GM15510 (cell line): ENCODE measurements around the gene CEP44.

Source experiments
- POLR2A ChIP-seq: IDR thresholded peaks from 3 replicates; pipeline ENCODE4 v1.6.1; 2011; ENCODE audit warnings: borderline replicate concordance; ENCODE audit not compliant: insufficient read length; ENCODE audit errors: extremely low read depth

Gene CEP44

DNA sequence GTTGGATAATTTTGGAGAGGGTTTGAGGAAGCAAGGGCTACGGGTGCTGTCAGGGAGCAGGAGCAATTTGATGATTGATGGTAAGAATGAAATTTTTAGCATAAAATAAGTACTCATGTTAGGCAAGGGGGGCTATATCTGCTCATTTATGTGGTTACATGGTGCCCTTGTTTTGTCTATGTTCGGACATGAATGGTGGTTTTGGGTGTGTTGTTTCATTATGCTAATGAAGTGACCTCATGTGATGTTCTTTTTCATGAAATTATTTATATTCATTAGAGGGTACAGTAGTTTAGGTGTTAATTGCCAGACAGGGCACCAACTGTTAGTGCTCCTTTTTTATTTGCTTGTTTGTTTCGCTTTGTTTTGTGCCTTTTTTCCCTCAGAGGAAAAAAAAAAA is 29.3 kb downstream of the CEP44 start:
- no peak for TF ChIP-seq POLR2A

- TF ChIP-seq POLR2A = no peak
These were observed 30.6 kb downstream of the CEP44 start for GRCh38 chr4:174314274-174314673.

DNA sequence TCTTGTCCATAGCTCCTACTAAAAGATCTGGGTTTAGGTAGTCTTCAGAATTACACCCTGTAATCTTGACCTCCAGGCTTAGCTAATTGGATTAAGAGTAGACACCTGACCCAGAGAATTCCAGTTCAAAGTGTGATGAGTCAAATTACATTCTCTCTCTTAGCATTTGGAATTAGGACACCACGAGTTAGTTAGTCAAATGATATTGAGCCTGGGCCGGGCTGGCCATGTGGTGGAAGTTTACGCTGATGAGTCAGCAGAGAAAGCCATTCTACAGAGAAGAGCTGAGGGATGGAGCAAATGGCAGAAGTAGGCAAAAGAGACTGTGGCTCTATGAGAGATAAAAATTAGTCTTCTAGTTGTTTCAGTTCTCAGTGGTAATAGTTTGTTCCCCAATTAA is 31.1 kb downstream of the CEP44 start:
- TF ChIP-seq POLR2A = no peak

DNA sequence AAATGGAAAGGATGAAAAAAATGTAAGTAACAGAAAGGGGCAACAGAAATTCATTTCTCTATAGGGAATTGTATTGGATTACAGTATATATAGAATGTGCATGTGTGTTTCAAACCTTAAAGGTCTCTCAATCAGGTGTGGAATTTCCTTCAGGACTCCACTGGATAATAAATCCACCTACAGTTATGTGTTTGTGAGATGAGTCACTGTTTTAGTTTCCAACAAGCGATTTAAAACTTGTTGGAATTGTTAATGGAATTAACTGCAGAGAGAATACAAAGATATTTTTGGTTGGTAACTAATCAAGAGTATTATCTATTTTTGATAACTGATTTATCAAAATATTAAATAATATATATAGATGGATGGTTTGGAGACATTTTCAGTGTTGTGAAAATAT is 32.8 kb downstream of the CEP44 start:
- TF ChIP-seq POLR2A = no peak

DNA sequence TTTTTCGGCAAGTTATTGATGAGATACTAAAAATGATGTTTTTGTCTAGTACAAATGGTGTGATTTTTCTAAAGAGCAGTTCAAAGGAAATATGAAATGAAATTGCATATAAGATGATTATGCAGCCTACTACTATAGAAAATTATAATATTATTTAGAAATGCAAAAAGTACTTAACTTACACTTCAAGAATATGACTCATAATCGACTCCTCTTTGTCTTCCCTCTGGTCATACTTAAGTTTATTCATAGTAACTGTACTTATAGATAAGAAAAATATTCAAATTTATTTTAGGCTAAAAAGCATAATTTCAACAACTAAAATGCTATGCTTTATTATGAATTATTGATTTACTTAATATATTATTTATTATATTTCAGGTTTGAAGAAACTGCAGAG is 33.2 kb downstream of the CEP44 start:
- no peak for TF ChIP-seq POLR2A

DNA sequence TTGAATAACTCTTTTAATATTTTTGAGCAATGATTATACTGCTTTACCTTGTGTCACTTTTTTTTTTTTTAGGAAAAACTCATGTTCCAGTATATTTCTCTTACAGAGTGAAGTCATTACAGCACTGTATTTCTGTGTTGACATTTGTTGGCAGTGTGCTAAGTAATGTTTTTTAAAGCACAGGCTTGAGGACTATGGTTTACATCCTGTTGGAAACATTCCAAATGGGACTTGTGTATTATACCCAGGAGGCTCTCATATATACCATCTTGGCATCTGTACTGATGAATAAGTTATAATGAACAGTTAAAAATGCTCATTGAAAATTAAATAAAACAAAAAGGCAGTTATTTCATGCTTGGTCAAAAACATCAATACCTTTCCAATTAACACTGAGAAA is 33.8 kb downstream of the CEP44 start:
- TF ChIP-seq POLR2A = no peak

GRCh38 chr4:174318829-174319764 is 35.4 kb downstream of the CEP44 start:
- no peak for TF ChIP-seq POLR2A

- TF ChIP-seq POLR2A = no peak
These were observed 36.9 kb downstream of the CEP44 start for GRCh38 chr4:174320494-174321199.

DNA sequence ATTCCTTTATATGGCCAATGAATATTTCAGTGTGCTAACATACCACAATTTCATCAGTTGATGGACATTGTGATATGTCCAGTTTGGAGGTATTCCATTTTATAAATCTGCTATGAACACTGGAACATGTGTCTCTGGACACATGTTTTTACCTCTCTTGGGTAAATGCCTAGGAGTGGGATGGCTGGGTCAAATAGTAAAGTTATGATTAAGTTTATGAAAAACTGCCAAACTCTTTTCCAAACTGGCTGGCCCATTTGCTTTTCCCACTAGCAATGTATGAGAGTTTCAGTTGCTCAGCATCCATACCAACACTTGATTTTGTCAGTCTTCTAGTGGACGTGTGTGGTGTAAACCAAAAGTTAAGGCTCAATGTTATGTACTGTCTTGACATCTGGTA is 40.5 kb downstream of the CEP44 start:
- no peak for TF ChIP-seq POLR2A

- TF ChIP-seq POLR2A = no peak
These were observed 41.0 kb downstream of the CEP44 start for GRCh38 chr4:174324725-174325124.

DNA sequence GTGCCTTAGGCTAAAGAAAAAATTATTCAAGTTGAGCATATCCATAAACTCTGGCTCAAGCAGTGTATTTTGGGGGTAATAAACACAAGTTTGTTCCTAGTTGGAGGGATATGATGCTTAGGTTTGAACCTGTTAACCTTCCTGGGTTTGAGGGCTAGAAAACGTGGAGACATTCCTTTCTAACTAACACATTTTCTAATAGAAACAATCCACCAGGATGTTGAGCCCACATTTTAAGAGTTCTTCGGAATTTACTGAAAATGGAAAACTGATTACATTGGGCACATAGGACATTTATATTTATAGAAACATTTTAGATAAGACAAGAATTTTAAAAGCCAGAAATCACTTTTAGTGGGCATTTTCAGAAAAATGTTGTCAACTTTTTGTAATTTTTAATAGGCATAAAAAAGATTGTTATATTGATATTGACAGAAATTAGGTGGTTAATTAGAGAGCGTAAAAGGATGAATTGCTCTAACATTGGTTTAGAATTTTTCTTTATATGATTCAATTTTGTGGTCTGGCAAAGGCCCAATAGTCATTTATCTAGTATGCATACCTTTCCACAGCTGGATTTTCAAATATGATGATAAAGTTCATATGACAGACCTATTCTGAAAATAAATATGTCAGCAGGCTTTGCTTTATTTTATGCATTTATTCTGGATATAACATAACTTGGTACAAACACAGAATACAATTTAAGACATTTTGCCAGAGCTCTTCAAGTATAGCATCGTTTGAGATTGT is 49.2 kb downstream of the CEP44 start:
- no peak for TF ChIP-seq POLR2A

DNA sequence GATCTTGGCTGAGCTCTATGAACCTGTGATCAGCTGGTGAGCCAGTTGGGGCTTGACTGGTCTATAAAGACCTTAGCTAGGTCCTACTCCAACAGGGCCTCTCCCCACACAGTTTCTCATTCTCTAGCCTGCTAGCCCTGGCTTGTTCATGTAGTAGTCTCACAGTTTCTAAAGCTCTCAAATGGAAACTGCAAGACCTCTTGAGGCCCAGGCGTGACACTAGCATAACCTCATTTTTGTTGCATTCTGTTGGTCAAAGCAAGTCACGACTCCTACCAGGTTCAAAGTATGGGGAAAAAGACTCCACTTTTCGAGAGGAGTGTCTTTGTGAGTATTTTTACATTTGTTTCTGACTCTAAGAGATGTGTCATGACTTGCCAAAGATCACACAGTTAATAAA is 50.9 kb downstream of the CEP44 start:
- no peak for TF ChIP-seq POLR2A

DNA sequence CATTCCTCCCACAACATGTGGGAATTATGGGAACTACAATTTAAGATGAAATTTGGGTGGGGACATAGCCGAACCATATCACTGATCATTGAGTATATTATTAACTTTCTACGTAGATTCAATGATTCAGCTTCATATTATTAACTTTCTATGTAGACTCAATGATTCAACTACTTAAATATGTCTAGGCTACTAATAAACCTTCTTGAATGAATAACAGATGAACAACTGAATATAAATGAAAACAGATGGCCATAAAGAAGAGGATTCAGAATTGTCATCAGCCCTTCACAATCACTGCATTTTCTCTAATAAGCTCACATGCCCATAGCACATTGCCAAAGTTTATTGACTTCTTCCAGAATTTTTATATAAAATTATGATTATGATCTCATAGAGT is 57.0 kb downstream of the CEP44 start:
- no peak for TF ChIP-seq POLR2A

- no peak for TF ChIP-seq POLR2A
These were observed 65.4 kb downstream of the CEP44 start for GRCh38 chr4:174349156-174349555.
